WTC11 (cell line): ENCODE measurements around the gene PANK4. TPM values are rescaled to one million over a fixed set of nuclear protein-coding genes. Genes with fewer than 3 reads are reported as not detected.

Experiments used
- ATAC-seq: fragments of 200-7000 bp; cut with Tn5 transposase; 2 replicates; pipeline ENCODE4 v1.10.0; 2021; ENCODE audit warnings: mild to moderate bottlenecking, moderate library complexity
- CTCF ChIA-PET: fragments of 300-600 bp; sonication (Branson Sonifier 250); formaldehyde crosslinking; loops from one replicate; lab custom pipeline; 2021; ENCODE audit warnings: antibody characterized with exemption; lab: Charles Lee
- POLR2A ChIA-PET: fragments of 350-600 bp; sonication (Branson Sonifier 250); formaldehyde crosslinking; loops from one replicate; lab custom pipeline; 2021; ENCODE audit warnings: antibody characterized with exemption; lab: Charles Lee
- DNase-seq: peaks from one replicate; pipeline ENCODE4 v3.0.0; 2021; ENCODE audit warnings: low spot score
- H3K27ac Mint-ChIP-seq: 2 replicates; pipeline ENCODE4 v1.8.0; 2021; ENCODE audit warnings: mixed read lengths
- H3K27me3 Mint-ChIP-seq: 2 replicates; pipeline ENCODE4 v1.8.0; 2021; ENCODE audit warnings: low read depth, mild to moderate bottlenecking, moderate library complexity, mixed read lengths
- H3K36me3 Mint-ChIP-seq: 2 replicates; pipeline ENCODE4 v1.8.0; 2021; ENCODE audit warnings: mixed read lengths
- H3K4me1 Mint-ChIP-seq: 2 replicates; pipeline ENCODE4 v1.8.0; 2022; ENCODE audit warnings: mixed read lengths
- H3K4me3 Mint-ChIP-seq: 2 replicates; pipeline ENCODE4 v1.8.0; 2021; ENCODE audit warnings: mild to moderate bottlenecking, moderate library complexity, mixed read lengths
- H3K9me3 Mint-ChIP-seq: 2 replicates; pipeline ENCODE4 v1.8.0; 2021; ENCODE audit warnings: mixed read lengths
- CREM ChIP-seq: sonication (generic); formaldehyde crosslinking; IDR thresholded peaks from 2 replicates; pipeline ENCODE4 v1.8.1; 2022; ENCODE audit warnings: mild to moderate bottlenecking, missing genetic modification reagents, moderate library complexity
- E2F4 ChIP-seq: sonication (generic); formaldehyde crosslinking; IDR thresholded peaks from 2 replicates; pipeline ENCODE4 v1.8.1; 2022; ENCODE audit warnings: low read depth, mild to moderate bottlenecking, moderate library complexity, missing genetic modification reagents, borderline replicate concordance
- ESRRA ChIP-seq: sonication (generic); formaldehyde crosslinking; IDR thresholded peaks from 2 replicates; pipeline ENCODE4 v1.8.1; 2022; ENCODE audit warnings: mild to moderate bottlenecking, missing genetic modification reagents, borderline replicate concordance
- FOXK1 ChIP-seq: sonication (generic); formaldehyde crosslinking; IDR thresholded peaks from 2 replicates; pipeline ENCODE4 v1.8.0; 2022; ENCODE audit warnings: mild to moderate bottlenecking, moderate library complexity, missing genetic modification reagents
- HMGXB4 ChIP-seq: sonication (generic); formaldehyde crosslinking; IDR thresholded peaks from 2 replicates; pipeline ENCODE4 v1.8.1; 2023; ENCODE audit warnings: mild to moderate bottlenecking, moderate library complexity, missing genetic modification reagents
- MXD4 ChIP-seq: fragments of 250-450 bp; sonication (Bioruptor Pico); IDR thresholded peaks from 2 replicates; pipeline ENCODE4 v1.8.0; 2021; ENCODE audit warnings: mild to moderate bottlenecking, moderate library complexity, borderline replicate concordance
- NFE2L1 ChIP-seq: sonication (generic); formaldehyde crosslinking; IDR thresholded peaks from 2 replicates; pipeline ENCODE4 v1.8.1; 2023; ENCODE audit warnings: missing genetic modification reagents
- RELA ChIP-seq: sonication (generic); formaldehyde crosslinking; IDR thresholded peaks from 2 replicates; pipeline ENCODE4 v1.8.1; 2022; ENCODE audit warnings: missing genetic modification reagents, mild to moderate bottlenecking, borderline replicate concordance
- SP1 ChIP-seq: sonication (generic); formaldehyde crosslinking; conservative IDR thresholded peaks from 2 replicates; pipeline ENCODE4 v1.8.1; 2022; ENCODE audit warnings: missing genetic modification reagents
- USF1 ChIP-seq: sonication (generic); formaldehyde crosslinking; IDR thresholded peaks from 2 replicates; pipeline ENCODE4 v1.8.0; 2022; ENCODE audit warnings: mild to moderate bottlenecking, missing genetic modification reagents
- USF2 ChIP-seq: sonication (generic); formaldehyde crosslinking; IDR thresholded peaks from 2 replicates; pipeline ENCODE4 v1.8.1; 2023; ENCODE audit warnings: mild to moderate bottlenecking, missing genetic modification reagents, moderate library complexity
- ZNF416 ChIP-seq: fragments of 250-450 bp; sonication (Bioruptor Pico); IDR thresholded peaks from 2 replicates; pipeline ENCODE4 v1.9.0; 2021; ENCODE audit warnings: mild to moderate bottlenecking, inconsistent platforms
- total RNA-seq: library from RNA; stranded (reverse); gene quantifications from 3 replicates; pipeline ENCODE4 v1.2.3, GENCODE V29; 2021
- TF ChIP-seq, protein P1 (sequence below): fragments of 250-450 bp; sonication (Bioruptor Pico); IDR thresholded peaks from 2 replicates; pipeline ENCODE4 v1.9.0; 2021; ENCODE audit warnings: moderate library complexity, mild to moderate bottlenecking, inconsistent platforms, borderline replicate concordance
- TF ChIP-seq, protein P2 (sequence below): sonication (generic); formaldehyde crosslinking; IDR thresholded peaks from 2 replicates; pipeline ENCODE4 v1.8.0; 2022; ENCODE audit warnings: mild to moderate bottlenecking, missing genetic modification reagents

PANK4 gene
- total RNA-seq, 1 experiment from 2014 or later, result 52.5 TPM

GRCh38 chr1:2547210-2548067 lies 21.0 kb upstream of the PANK4 start:
- no peak for TF ChIP-seq CREM (CRISPR knock-in tag)
- TF ChIP-seq USF1 (CRISPR knock-in tag), result 0 out of 2 replicates have a peak, but pooled peaks have one; percentile 17
- TF ChIP-seq NFE2L1 (CRISPR knock-in tag), result peak; percentile 59; the same call in 1 of the 2 replicates
- ATAC-seq, result peak; percentile 1
- no peaks in the 10 kb centered on the region for H3K9me3 Mint-ChIP-seq
- no peaks in the 10 kb centered on the region; the same call in 1 of the 2 replicates for H3K27me3 Mint-ChIP-seq
- no peaks in the 10 kb centered on the region for H3K36me3 Mint-ChIP-seq
- POLR2A ChIA-PET, result interaction anchor here (0.5 to 1.3 kb wide), 2 partner anchors 36 to 38 kb away, joined by 3 to 4 read pairs; no protein-coding TSS in a partner anchor
- H3K4me1 Mint-ChIP-seq, result peaks cover 5% of the 10 kb centered on the region; the same call in 1 of the 2 replicates
- no peak overlapping the region for H3K27ac Mint-ChIP-seq
- H3K4me3 Mint-ChIP-seq, result peak overlapping the region; percentile 72
- CTCF ChIA-PET, result interaction anchor here (0.6 to 3.7 kb wide), 25 partner anchors 8 to 877 kb away, joined by 3 to 61 read pairs (median 5); partner anchors contain the start of genes FAAP20, PANK4, PEX10 and PRXL2B
- DNase-seq, result no peak

- Mint-ChIP-seq H3K9me3 (no peaks in the 10 kb centered on the region), H3K27ac (peak overlapping the region; percentile 36; the same call in 1 of the 2 replicates), H3K4me3 (peak overlapping the region; percentile 72), H3K27me3 (peaks cover 6% of the 10 kb centered on the region), H3K4me1 (peaks cover 5% of the 10 kb centered on the region; the same call in 1 of the 2 replicates), H3K36me3 (no peaks in the 10 kb centered on the region)
- TF ChIP-seq, protein P1, sequence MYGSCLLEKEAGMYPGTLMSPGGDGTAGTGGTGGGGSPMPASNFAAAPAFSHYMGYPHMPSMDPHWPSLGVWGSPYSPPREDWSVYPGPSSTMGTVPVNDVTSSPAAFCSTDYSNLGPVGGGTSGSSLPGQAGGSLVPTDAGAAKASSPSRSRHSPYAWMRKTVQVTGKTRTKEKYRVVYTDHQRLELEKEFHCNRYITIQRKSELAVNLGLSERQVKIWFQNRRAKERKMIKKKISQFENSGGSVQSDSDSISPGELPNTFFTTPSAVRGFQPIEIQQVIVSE (CRISPR knock-in tag), result no peak
- TF ChIP-seq HMGXB4 (CRISPR knock-in tag) (peak; percentile 50; the same call in 1 of the 2 replicates), MXD4 (CRISPR knock-in tag) (no peak), USF2 (CRISPR knock-in tag) (0 out of 2 replicates have a peak, but pooled peaks have one; percentile 32), ESRRA (CRISPR knock-in tag) (0 out of 2 replicates have a peak, but pooled peaks have one; percentile 25), SP1 (CRISPR knock-in tag) (peak; percentile 70; the same call in 1 of the 2 replicates), E2F4 (no peak), RELA (0 out of 2 replicates have a peak, but pooled peaks have one; percentile 5), ZNF416 (CRISPR knock-in tag) (0 out of 2 replicates have a peak, but pooled peaks have one; percentile 24), FOXK1 (CRISPR knock-in tag) (peak; percentile 53)
- TF ChIP-seq, protein P2, sequence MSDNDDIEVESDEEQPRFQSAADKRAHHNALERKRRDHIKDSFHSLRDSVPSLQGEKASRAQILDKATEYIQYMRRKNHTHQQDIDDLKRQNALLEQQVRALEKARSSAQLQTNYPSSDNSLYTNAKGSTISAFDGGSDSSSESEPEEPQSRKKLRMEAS (CRISPR knock-in tag), result 0 out of 2 replicates have a peak, but pooled peaks have one; percentile 9
- peak; percentile 83 for DNase-seq
- POLR2A ChIA-PET, result interaction anchor here (1.2 to 1.6 kb wide), 4 partner anchors 20 to 39 kb away, joined by 4 to 6 read pairs (median 5); partner anchors contain the start of gene PANK4
- peak; percentile 60 for ATAC-seq
- CTCF ChIA-PET, result interaction anchor here (0.6 to 3.7 kb wide), 31 partner anchors 9 to 944 kb away, joined by 3 to 61 read pairs (median 5); partner anchors contain the start of genes FAAP20, PANK4, PEX10 and PRXL2B
Observed at GRCh38 chr1:2546515-2547209, 20.3 kb upstream of the PANK4 start.
